OCI-LY7 (cell line): Measurements from ENCODE around the gene NT5C3A. TPM values are rescaled to one million over a fixed set of nuclear protein-coding genes. Genes with fewer than 3 reads are reported as not detected.
A peak's percentile ranks its signal among the peaks of the same experiment; 100 is the strongest.

ENCODE experiments used
- BruUV-seq: library from RNA; stranded (reverse); fragments of 400-500 nt; replicated peaks from 2 replicates; lab custom pipeline; 2021; lab: Mats Ljungman, UMichigan
- CTCF ChIA-PET: fragments of 300-600 bp; sonication (Branson Sonifier 250); formaldehyde crosslinking; loops from one replicate; lab custom pipeline; 2022; ENCODE audit warnings: antibody characterized with exemption; ENCODE audit not compliant: unreplicated experiment; lab: Charles Lee
- POLR2A ChIA-PET: fragments of 300-600 bp; sonication (Branson Sonifier 250); formaldehyde crosslinking; loops from one replicate; lab custom pipeline; 2022; ENCODE audit warnings: antibody characterized with exemption; lab: Charles Lee
- DNase-seq: peaks from one replicate; pipeline ENCODE4 v3.0.0-alpha.2; 2015; ENCODE audit warnings: low spot score
- H2AFZ ChIP-seq: fragments of 200-600 bp; sonication (generic), shearing (Covaris generic); 2 replicates; pipeline ENCODE4 v1.6.1; 2014; ENCODE audit warnings: mild to moderate bottlenecking, antibody characterized with exemption, low read length, moderate library complexity
- H3K27ac ChIP-seq: fragments of 200-600 bp; sonication (generic); 2 replicates; pipeline ENCODE4 v1.5.1; 2014; ENCODE audit warnings: mixed run types, low read depth, mild to moderate bottlenecking, moderate library complexity, low read length, inconsistent platforms; ENCODE audit not compliant: poor library complexity, severe bottlenecking
- H3K36me3 ChIP-seq: fragments of 200-600 bp; sonication (generic); 2 replicates; pipeline ENCODE4 v1.6.1; 2014; ENCODE audit warnings: mild to moderate bottlenecking, antibody characterized with exemption, low read length, moderate library complexity, mixed read lengths; ENCODE audit not compliant: insufficient read depth
- H3K4me1 ChIP-seq: fragments of 200-600 bp; sonication (generic); 2 replicates; pipeline ENCODE4 v1.5.1; 2014; ENCODE audit warnings: mild to moderate bottlenecking, low read length; ENCODE audit not compliant: insufficient read depth, poor library complexity, severe bottlenecking
- H3K4me2 ChIP-seq: fragments of 200-600 bp; sonication (generic); 2 replicates; pipeline ENCODE4 v1.6.1; 2014; ENCODE audit warnings: mild to moderate bottlenecking, low read length
- H3K4me3 ChIP-seq: fragments of 200-600 bp; sonication (generic); 2 replicates; pipeline ENCODE4 v1.5.1; 2014; ENCODE audit warnings: mild to moderate bottlenecking, low read depth, low read length; ENCODE audit not compliant: poor library complexity, severe bottlenecking
- H3K79me2 ChIP-seq: fragments of 200-600 bp; sonication (generic); 2 replicates; pipeline ENCODE4 v1.6.1; 2016; ENCODE audit warnings: low read depth, mild to moderate bottlenecking, low read length, moderate library complexity, mixed read lengths; ENCODE audit not compliant: insufficient read depth
- H3K9me2 ChIP-seq: fragments of 200-600 bp; sonication (generic); 2 replicates; pipeline ENCODE4 v1.6.1; 2016; ENCODE audit warnings: mild to moderate bottlenecking, low read length, mixed read lengths; ENCODE audit not compliant: insufficient read depth
- H3K9me3 ChIP-seq: fragments of 200-600 bp; sonication (generic); 2 replicates; pipeline ENCODE4 v1.6.1; 2014; ENCODE audit warnings: mild to moderate bottlenecking, mixed run types, low read length, mixed read lengths
- H4K20me1 ChIP-seq: fragments of 200-600 bp; sonication (generic); 2 replicates; pipeline ENCODE4 v1.6.1; 2014; ENCODE audit warnings: mild to moderate bottlenecking, antibody characterized with exemption, low read length, moderate library complexity, mixed read lengths; ENCODE audit not compliant: insufficient read depth
- CTCF ChIP-seq: fragments of 200-600 bp; sonication (generic); conservative IDR thresholded peaks from 2 replicates; pipeline ENCODE4 v1.5.1; 2014; ENCODE audit warnings: mild to moderate bottlenecking, antibody characterized with exemption, low read length, moderate library complexity, mixed read lengths
- EZH2phosphoT487 ChIP-seq: fragments of 200-600 bp; sonication (generic); IDR thresholded peaks from 2 replicates; pipeline ENCODE4 v1.6.1; 2018; ENCODE audit warnings: low read depth, borderline replicate concordance, mild to moderate bottlenecking, mixed run types, antibody characterized with exemption, low read length, moderate library complexity, mixed read lengths
- intact Hi-C: fragments of 100-400 bp; cut with micrococcal nuclease; formaldehyde crosslinking; loops from one replicate; pipeline ENCODE4 v1.10.0; 2022; ENCODE audit not compliant: unreplicated experiment
- total RNA-seq, 2 experiments: library from RNA; depleted of rRNA in 1 of 2; stranded (reverse); fragments of >200 nt in 1 of 2; shearing (Covaris generic) in 1 of 2; gene quantifications; 2 replicates each; pipeline ENCODE4 v1.2.3, GENCODE V29; 2014 to 2022

NT5C3A gene
- total RNA-seq, 2 experiments from 2014 or later: 37.1 to 62.4 TPM

DNA sequence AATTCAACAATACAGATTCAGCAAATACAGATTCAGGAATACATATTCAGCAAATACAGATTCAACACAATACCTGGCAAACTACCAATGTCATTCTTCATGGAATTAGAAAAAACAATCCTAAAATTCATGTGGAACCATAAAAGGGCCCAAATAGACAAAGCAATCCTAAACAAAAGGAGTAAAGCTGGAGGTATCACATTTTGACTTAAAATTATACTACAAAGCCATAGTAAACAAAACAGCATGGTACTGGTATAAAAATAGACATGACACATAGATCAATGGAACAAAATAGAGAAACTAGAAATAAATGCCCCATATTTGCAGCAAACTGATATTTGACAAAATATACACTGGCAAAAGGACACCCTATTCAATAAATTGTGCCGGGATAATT is 3.4 kb upstream of the NT5C3A start:
- Histone ChIP-seq H3K79me2 (peaks cover 18% of the 10 kb centered on the region), H3K27ac (no peak overlapping the region), H3K9me2 (no peaks in the 10 kb centered on the region), H3K4me2 (no peak overlapping the region), H3K36me3 (peaks cover under 1% of the 10 kb centered on the region; the same call in 1 of the 2 replicates), H2AFZ (no peak overlapping the region), H3K4me3 (no peak overlapping the region), H3K4me1 (peaks cover 10% of the 10 kb centered on the region), H4K20me1 (peaks cover 9% of the 10 kb centered on the region), H3K9me3 (peaks cover 29% of the 10 kb centered on the region)
- intact Hi-C loops: no loop called here
- no peak for DNase-seq
- CTCF ChIA-PET: no interaction called here
- no TSS peak for BruUV-seq
- TF ChIP-seq CTCF (no peak), EZH2phosphoT487 (no peak)
- POLR2A ChIA-PET: interaction anchor here (0.6 kb wide), 1 partner anchor 44 kb away, joined by 3 read pairs; no protein-coding TSS in a partner anchor

- peak; percentile 96 for DNase-seq
- Histone ChIP-seq H3K27ac (peak overlapping the region; percentile 68), H3K4me2 (peak overlapping the region; percentile 94), H3K9me3 (peaks cover 13% of the 10 kb centered on the region), H4K20me1 (peaks cover 21% of the 10 kb centered on the region), H3K79me2 (peaks cover 49% of the 10 kb centered on the region), H3K4me1 (peaks cover 30% of the 10 kb centered on the region), H3K9me2 (no peaks in the 10 kb centered on the region), H3K36me3 (peaks cover 26% of the 10 kb centered on the region), H3K4me3 (peak overlapping the region; percentile 99), H2AFZ (peak overlapping the region; percentile 84)
- CTCF ChIA-PET: interaction anchor here (0.9 kb wide), 1 partner anchor 46 kb away, joined by 4 read pairs; the partner anchor contains the start of gene RP9
- no TSS peak for BruUV-seq
- POLR2A ChIA-PET: interaction anchor here (0.6 to 3.1 kb wide), 16 partner anchors 10 to 47 kb away, joined by 3 to 22 read pairs (median 4); no protein-coding TSS in a partner anchor
- intact Hi-C loops: loop anchor here (2.0 to 5.0 kb wide), 3 partner anchors 36 to 566 kb away; partner anchors contain the start of gene AVL9
- TF ChIP-seq CTCF (no peak), EZH2phosphoT487 (no peak)
These were observed 337 bp upstream of the NT5C3A start for GRCh38 chr7:33062782-33063443.
